ENCODE measurements around the gene MORN5.

Gene MORN5

DNA sequence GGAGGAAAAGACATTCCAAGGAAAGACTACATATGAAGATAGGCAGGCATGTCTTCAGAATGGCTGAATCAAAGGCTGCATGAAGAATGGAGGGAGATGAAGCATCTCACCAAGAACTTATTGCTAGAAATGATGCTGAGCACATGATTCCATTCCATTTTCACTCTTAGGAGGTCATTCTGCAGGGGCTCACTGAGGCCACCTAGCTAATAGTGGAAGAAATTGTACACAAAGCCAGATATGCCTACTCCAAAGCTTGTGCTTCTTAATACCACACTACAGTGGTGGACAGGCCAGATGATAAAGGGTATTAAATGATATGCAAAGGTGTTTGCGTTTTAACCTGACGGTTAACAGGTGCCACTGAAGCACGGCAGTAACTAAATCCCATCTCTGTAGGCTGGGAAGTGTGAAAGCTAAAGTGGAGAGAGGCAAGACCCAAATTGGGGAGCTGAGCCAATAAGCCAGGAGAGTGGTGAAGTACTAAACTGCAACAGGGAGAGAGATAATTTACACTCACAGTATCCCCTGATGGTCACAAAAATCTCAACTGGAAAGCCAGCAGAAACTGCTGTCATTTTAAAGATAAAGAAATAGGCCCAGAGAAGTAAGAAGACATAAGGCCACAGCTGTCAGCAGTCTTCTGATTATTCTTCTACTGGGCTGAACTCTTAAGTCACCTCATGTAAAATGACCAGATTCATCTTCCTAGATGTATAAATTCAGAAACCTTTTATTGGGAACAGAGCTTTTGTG, 14.7 kb upstream of the MORN5 start:
- DNase-seq: no peak

DNA sequence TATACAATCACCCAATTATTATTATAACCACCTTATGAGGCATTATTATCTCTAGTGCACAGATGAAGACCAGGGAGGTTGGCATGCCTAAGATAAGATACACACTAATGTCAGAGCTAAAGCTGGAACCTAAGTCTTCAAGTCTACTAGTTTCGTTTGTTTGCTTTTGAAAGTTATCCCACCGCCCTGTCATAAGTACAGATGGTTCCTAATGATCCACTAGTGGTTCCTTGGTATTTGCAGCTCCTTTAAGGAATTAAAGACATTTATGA, 14.2 kb upstream of the MORN5 start:
- DNase-seq: no peak

DNA sequence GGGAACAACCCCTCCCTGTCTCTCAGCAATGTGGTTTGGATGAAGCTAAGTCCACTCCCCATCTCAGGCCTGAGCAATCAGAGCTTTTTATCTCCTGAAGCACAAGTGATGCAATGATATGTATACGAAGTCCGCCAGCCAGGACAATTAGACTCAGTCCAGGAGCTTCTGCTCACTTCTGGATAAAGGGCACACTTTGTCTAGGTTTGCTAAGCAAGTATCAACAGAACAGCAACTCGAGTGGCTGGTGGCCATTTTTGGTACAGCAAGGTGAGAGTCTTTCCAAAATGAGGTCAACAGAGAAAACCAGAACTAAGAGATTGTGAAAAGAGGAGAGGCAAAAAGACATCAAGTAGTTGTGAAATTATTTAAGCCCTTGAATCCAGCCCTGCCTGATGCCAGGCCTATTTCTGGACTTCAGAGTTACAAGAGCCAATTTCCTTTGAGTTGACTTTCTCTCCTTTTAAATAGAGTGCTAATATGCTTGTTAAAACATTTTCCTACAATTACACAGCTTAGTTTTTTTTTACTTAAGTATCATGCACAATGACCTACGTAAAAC, 8.4 kb upstream of the MORN5 start:
- no peak for DNase-seq

DNA sequence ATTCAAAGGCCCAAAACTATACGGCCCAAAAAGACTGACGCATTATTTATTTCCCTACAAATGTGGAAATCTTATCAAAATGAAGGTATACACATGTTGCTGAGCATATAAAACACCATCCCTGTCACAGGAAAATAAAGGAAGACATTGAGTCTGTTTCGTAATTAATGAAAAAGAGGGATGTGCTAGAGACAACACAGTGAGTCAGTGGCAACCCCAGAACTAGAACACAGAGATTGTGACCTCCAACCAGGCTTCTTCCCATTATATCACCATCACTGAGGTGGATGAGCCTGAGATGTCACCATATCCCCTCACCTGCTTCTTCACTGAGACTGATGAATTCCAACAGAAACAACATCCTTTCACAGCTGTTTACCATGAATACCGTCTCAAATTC, 3.9 kb upstream of the MORN5 start:
- no peak for DNase-seq

DNA sequence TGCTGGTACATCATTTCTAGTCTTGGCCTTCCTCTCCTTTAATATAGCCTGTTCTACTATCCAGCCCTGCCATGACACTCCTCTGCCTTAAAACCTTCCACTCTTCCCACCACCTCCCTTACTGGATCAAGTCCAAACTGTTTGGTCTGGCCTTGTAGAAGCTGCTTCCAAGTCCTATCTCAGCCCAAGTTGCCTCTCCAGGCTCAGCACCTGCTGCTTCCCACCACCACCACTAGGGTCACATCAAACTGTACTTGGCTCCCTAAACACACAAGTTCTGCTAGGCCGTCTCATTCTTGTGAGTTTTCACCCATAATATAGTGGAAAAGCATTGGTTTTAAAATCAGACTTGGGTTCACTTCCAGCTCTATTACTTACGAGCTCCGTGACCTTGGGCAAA, 1.5 kb upstream of the MORN5 start:
- DNase-seq: no peak

DNA sequence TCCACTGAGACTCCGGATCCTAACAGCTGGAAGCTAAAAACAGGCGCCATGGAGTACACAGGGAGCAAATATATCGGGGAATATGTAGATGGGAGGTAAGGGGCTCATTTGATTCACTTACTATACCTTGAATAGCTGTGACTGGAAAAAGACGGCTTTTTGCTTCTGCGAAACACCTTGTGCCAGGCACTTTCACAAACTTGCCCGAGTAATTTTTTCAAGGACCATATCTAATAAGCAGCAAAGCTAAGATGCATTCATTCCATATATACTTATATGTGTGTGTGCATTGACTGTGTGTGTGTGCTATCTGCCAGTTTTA, 178 bp downstream of the MORN5 start:
- no peak for DNase-seq

DNA sequence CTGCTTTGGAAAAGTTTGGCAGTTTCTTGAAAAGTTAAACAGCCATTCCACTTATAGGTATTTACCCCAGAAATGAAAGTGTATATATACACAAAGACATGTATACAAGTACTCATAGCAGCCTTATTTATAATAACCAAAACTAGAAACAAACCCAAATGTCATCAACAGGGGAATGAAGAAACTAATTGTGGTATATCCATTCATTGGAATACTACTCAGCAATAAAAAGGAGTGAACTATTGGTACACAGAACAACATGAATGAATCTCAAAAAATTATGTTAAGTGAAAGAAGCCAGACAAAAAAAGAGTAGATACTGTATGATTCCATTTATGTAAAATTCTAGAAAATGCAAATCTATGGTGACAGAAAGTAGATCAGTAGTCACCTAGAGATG, 2.7 kb downstream of the MORN5 start:
- DNase-seq: no peak

DNA sequence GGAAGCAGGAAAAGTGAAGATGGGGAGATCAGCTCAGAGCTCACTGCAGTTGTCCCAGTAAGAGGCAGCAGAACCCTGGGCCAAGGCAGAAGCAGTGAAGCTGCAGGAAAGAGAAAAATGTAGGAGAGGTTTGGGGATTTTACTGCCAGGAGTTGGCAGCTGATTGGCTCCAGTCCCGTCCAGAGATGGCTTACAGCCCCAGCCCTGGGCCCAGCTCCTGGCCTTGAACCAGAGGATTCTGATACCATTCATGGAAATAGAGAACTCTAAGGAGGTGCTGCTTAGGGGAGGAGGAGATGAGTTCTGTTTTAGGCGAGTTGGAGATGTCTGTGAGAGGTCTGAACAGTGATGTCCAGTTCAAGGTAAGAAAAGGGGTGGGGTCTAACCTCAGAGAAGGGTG, 4.6 kb downstream of the MORN5 start:
- no peak for DNase-seq

DNA sequence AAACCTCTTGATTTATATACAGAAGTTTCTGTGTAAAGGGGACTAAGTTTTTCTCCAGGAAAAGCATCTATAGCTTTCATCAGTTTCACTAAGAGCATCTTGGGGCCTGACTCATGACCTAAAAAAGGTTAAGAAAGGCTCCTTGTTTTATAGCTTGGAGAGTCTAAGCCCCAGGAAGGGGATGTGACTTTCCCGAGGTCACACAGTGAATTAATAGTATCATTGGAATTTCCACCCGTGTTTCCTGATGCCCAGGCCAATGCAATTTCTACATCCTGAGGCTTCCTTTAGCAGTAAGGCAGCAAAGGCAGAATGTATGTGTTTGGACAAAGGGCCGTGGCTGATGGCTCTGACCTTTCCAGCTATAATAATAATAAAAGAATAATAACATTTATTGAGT, 8.6 kb downstream of the MORN5 start:
- DNase-seq: no peak

DNA sequence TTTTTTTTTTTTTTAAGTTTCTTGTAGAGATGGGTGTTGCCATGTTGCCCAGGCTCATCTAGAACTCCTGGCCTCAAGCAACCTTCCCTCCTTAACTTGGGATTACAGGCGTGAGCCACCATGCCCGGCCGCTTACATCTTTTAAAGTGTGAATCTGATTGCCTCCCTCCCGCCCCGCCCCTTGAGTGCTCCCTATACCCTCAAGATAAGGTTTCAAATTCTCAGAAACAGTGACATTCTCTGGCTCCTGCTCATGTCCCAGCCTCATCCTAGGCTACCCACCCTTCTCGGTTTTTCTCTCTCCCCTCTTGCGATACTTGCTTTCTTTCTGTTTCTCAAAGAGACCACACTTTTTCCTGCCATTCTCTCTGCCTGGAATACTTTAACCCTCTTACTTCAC, 12.4 kb downstream of the MORN5 start:
- no peak for DNase-seq

DNA sequence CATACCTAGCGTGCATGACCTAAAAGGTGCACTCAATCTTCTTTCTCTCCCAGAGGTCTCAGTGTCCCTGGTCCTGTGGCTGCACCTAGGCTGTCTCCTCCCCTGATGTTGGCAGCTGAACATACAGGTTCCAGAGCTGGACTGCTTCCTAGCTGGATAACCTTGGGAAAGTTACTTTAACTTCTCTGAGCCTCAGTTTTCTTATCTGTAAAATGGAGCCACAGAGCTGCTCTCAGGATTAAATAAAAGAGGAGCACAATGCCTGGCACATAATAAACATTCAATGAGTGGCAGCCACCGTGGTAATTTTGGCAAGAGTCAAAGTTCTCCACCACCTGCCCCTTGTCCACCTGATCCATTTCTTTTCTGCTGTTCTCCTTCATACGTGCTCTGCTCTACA, 14.0 kb downstream of the MORN5 start:
- no peak for DNase-seq

DNA sequence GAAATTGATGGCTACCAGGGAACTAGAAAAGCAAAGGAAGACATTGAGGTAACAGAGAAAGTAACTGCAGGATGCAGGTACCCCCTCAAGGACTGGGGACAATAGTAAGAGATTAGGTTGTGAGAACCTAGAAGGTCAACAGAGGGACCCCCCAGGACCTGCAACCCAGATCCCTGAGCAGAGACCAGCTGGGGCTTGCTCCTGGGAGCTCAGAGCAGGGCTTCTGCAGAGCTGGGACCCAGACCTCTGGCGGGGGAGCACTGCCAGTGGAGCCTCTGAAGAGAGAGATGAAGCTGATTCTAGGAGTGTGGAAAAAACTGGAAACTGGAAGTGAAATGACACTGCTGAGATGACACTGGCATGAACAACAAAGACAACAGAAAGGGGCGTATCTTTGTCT, 17.2 kb downstream of the MORN5 start:
- DNase-seq: no peak

DNA sequence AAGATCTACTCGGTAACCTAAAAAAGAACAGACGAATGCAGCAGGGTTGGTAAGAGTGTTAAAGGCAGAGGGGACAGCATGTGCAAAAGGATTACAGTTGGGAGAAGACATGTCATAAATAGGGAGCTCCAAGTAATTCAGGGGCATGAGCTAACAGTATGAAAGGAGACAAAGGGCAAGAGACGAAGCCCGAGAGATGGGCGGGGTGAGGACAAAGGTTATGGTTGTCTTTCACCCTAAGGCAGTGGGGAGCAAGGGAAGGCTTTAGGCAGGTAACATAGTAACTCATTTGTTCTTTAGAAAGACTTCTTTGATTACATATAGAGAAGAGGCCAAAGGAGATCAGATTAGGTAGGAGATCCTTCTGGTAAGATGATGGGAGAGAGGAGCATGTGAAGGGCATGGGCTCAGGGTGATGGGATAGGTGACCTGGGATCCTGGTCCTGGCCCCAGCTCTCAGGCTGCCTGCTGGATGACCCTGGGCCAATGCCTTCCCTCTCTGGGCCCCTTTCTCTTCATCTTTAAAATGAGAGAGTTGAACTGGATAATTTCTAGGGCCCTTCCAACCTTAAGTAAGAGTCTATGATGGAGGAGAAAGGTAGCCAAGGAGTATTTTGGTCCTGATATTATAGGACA, 19.5 kb downstream of the MORN5 start:
- DNase-seq: no peak

DNA sequence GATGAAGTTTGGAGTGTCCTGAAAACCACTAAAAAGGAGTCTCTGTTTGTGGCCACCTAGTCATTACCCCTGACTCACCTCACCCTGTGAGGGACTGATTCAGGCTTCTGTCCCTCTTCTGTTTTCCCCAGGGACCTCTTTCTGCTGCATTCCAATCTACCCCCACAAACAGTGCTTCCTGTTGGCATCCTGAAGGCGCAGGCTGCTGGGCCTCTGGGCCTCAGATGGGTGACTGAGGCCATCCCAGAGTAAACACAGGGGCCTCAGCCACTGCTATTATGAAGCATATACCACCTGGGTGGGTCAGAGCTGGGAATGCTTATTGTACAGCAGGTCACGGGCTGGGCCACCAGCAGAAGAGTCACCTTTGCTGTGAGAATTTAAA, 20.0 kb downstream of the MORN5 start:
- DNase-seq: no peak

DNA sequence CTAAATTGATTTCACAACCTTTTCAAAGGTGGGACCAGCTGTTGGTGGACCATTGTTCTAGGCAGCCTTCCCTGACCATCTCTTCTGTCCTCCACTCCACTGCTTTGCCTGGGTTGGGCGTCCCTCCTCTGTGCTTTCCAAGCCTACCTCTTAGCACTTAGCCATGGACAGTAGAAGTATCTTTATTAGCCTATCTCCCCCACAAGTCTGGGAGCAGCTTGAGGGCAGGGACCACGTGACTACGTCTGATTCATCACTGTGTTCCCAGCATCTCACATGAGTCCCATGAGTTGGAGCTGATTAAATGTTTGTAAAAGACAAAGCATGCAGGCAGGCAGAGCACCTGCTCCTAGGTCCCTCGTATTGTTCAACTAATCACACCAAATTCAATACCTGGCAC, 20.9 kb downstream of the MORN5 start:
- DNase-seq: no peak

DNA sequence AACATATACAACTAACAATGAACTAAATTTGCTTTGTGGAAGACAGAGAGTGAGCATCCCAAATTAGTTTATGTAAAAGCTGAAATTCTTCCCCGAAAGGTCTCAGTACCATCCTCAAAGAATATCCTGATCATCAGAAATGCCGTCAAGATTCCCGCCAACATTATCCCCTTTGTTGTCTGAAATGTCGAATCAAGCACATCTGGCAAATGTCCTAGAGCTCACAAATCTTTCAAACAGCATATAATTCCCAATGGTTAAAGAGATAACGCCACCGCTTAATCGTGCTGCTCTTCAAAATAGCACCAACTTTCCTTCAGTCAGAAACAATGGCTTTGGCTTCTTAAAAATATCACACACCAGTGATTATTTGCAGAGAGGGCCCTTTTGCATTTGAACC, 23.8 kb downstream of the MORN5 start:
- DNase-seq: no peak

DNA sequence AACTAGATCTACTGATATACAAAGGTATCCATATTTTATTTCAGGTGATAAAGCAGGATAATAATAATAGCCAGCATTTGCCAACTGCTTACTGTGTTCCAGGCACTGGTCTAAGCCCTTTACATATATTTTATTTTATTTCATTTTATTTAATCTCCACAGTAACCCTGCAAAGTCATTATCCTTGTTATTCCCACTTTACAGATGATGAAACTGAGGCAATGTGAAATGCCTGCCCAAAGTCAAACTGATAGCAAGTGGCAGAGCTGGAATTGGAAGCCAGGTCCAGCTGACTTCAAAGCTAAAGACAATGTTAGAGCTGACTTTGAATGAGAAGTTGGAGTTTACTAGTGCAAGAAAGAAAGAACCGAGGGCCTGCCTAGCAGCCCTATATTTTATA, 24.8 kb downstream of the MORN5 start:
- no peak for DNase-seq

DNA sequence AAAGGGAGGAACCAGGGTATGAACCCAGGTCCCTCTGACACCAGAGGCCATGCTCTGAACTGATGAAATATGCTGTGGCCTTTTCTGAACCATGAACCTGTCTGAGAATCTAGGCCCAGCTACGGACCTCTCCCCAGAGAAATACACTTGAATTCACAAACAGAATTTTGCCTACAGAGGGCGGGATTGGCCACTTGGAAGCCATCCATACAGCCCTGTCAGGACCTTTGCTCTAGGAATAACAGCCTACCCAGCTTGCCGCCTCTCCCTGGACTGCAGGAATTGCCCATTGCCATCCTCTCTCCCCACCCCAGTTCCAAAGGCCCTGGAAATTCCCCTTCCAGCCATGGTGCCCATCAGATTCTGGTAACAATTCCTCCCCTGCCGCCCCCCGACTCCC, 26.6 kb downstream of the MORN5 start:
- no peak for DNase-seq

DNA sequence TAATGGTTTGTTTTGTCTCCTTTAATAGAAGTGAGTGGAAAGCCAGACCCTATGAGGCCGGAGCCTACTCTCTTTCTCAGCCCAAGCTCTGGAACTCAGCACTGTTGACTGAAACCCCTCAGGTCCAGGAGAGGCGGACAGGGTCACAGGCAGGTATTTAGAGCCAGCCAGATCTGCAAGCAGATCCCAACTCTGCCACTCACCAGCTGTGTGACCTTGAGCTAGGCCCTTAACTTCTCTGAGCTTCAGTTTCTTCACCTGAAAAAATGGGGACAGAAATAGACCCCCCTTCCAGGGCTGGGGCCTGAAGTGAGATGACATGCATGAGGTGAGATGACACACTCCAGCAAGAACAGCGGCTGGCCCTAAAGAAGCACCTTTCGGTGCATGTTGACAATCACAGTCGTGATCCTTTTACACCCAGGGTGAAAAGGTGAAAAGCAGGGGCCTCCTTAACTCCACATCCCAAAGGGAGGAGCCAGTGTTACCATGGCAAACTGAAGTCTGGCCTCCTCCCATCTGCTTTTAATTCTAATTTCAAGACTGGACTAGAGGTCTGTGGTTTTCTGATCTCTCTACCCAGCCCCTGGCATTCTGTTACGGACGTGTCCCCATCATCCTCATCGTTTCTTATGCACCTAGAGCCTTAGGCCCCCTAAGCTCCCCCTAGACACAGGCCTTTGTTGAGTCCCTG, 27.2 kb downstream of the MORN5 start:
- DNase-seq: no peak

DNA sequence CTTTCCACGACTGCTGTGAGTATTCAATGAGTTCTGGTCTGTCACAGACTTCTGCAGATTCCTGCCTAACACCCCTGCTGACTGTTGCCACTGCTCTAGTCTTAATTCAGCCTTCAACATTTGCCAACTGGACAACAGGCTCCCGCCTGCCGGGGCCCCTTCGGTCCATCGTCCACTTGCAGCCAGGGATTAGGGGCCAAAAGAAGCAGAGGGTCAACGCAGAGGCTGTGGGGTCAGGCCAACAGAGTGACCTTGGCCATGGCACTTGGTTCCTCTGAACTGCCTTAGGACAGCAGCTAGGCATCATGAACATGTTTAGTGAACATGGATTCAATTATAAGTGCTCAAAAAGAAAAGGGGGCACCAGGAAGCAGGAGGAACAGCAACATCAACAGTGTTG, 28.7 kb downstream of the MORN5 start:
- no peak for DNase-seq

DNA sequence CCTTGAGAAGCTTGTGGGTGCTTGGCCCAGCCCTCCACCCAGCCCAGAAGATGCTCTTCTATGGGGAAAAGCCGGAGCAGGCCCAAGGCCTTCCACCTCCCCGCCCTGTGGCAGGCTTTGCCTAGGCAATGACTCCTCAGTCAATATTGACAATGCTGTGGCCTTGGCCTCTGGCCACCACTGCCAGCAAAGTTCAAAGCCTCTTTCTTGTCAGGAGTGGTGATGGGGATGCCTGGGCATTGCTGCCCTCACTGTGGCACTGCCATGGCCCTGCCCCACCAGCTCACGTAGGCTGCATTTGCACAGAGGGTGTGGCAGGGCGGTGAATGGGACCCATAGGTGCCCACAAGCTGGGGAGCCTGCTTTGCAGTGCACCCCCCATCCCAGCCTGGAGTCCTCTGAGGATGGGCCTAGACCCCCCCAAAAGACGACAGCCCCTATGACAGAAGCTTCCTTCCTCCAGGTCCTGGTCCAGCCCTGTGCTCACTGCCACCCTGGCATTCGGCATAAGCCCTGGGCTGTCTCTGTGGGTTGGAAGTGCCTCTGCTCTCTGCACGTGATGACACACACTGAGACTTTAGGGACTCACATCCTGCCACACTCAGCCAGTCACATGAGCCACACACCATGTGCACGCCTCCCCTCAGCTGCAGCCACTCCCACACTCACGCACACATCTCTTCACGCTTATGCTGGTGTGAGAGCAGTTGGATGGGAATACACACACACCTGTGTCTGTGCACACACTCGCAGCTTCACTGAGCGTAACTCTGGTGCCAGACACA, 31.1 kb downstream of the MORN5 start:
- no peak for DNase-seq

DNA sequence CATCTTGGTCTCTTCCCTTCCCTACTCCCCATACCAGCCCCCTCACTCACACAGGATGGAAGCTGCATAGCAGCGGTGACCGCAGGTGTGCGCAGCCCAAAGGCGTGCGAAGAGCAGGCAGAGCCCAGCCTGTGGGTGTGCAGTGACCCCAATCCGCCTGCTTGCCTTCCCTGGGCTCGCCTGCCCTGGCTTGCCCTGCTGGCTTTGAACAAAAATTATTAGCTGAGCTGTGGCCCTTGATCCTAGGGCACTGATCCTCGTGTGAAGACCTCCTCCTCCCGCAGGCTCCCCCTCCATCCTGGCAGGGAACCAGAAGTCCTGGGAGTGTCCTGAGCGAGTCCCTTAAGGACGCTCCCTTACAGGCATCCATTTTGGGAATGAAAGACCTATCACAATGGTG, 31.9 kb downstream of the MORN5 start:
- no peak for DNase-seq

DNA sequence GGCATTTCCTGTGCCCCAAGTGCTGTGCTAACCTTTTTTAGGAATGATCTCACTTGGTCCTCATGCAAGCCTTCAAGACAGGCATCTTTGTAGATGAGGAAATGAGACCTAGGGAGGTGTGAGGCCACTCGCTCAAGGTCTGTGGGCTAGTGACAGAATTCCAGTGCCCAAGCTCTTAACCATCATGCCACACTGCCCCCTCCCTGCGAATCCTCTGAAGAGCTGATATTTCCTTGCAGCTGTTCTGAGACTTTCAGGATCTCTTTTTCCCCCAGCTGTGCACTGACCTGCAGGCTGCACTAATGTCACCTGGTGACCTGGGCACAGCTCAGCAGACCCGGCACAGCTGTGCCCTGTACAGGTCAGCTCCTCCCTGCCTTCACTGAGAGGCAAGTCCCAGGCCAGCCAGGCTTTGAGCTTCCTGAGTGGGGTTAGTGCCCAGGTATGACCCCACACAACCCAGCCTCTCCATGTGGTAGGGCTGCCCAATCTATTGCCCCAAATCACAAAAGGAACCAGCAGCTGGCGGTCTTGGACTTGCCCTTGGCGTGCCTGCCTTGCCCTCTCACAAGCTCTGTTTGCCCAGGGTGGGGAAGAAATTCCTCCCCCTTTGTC, 32.7 kb downstream of the MORN5 start:
- DNase-seq: no peak
